WTC11 (cell line): ENCODE results near the gene SIGLEC12. TPM values are rescaled to one million over a fixed set of nuclear protein-coding genes. Genes with fewer than 3 reads are reported as not detected.
"Not testable (repeated sequence)": the region's sequence is repeated elsewhere in the genome, so short reads cannot be mapped to it uniquely, and the experiment has no call there.

ENCODE experiments used
- ATAC-seq: fragments of 200-7000 bp; cut with Tn5 transposase; 2 replicates; pipeline ENCODE4 v1.10.0; 2021; ENCODE audit warnings: mild to moderate bottlenecking, moderate library complexity
- CTCF ChIA-PET: fragments of 300-600 bp; sonication (Branson Sonifier 250); formaldehyde crosslinking; loops from one replicate; lab custom pipeline; 2021; ENCODE audit warnings: antibody characterized with exemption; lab: Charles Lee
- POLR2A ChIA-PET: fragments of 350-600 bp; sonication (Branson Sonifier 250); formaldehyde crosslinking; loops from one replicate; lab custom pipeline; 2021; ENCODE audit warnings: antibody characterized with exemption; lab: Charles Lee
- DNase-seq: peaks from one replicate; pipeline ENCODE4 v3.0.0; 2021; ENCODE audit warnings: low spot score
- H3K27ac Mint-ChIP-seq: 2 replicates; pipeline ENCODE4 v1.8.0; 2021; ENCODE audit warnings: mixed read lengths
- H3K27me3 Mint-ChIP-seq: 2 replicates; pipeline ENCODE4 v1.8.0; 2021; ENCODE audit warnings: low read depth, mild to moderate bottlenecking, moderate library complexity, mixed read lengths
- H3K36me3 Mint-ChIP-seq: 2 replicates; pipeline ENCODE4 v1.8.0; 2021; ENCODE audit warnings: mixed read lengths
- H3K4me1 Mint-ChIP-seq: 2 replicates; pipeline ENCODE4 v1.8.0; 2022; ENCODE audit warnings: mixed read lengths
- H3K4me3 Mint-ChIP-seq: 2 replicates; pipeline ENCODE4 v1.8.0; 2021; ENCODE audit warnings: mild to moderate bottlenecking, moderate library complexity, mixed read lengths
- H3K9me3 Mint-ChIP-seq: 2 replicates; pipeline ENCODE4 v1.8.0; 2021; ENCODE audit warnings: mixed read lengths
- CREB1 ChIP-seq: sonication (generic); formaldehyde crosslinking; IDR thresholded peaks from 2 replicates; pipeline ENCODE4 v1.8.0; 2023; ENCODE audit warnings: mild to moderate bottlenecking, missing genetic modification reagents
- GTF2I ChIP-seq: fragments of 250-450 bp; sonication (Bioruptor Pico); conservative IDR thresholded peaks from 2 replicates; pipeline ENCODE4 v1.4.0; 2021; ENCODE audit warnings: mild to moderate bottlenecking
- IRF2 ChIP-seq: sonication (generic); formaldehyde crosslinking; IDR thresholded peaks from 2 replicates; pipeline ENCODE4 v1.8.0; 2022; ENCODE audit warnings: low read depth, missing genetic modification reagents, borderline replicate concordance
- NFATC4 ChIP-seq: fragments of 250-450 bp; sonication (Bioruptor Pico); IDR thresholded peaks from 2 replicates; pipeline ENCODE4 v1.9.0; 2021; ENCODE audit warnings: mild to moderate bottlenecking
- NR2C2 ChIP-seq: sonication (generic); formaldehyde crosslinking; IDR thresholded peaks from 2 replicates; pipeline ENCODE4 v1.8.0; 2022; ENCODE audit warnings: mild to moderate bottlenecking, missing genetic modification reagents
- RORB ChIP-seq: fragments of 250-450 bp; sonication (Bioruptor Pico); IDR thresholded peaks from 2 replicates; pipeline ENCODE4 v1.9.0; 2021; ENCODE audit warnings: mild to moderate bottlenecking
- TEAD1 ChIP-seq: sonication (generic); formaldehyde crosslinking; IDR thresholded peaks from 2 replicates; pipeline ENCODE4 v1.8.0; 2022; ENCODE audit warnings: mild to moderate bottlenecking, missing genetic modification reagents
- ZNF219 ChIP-seq: sonication (generic); formaldehyde crosslinking; IDR thresholded peaks from 2 replicates; pipeline ENCODE4 v1.8.0; 2023; ENCODE audit warnings: missing genetic modification reagents, mild to moderate bottlenecking, borderline replicate concordance
- ZNF263 ChIP-seq: sonication (generic); formaldehyde crosslinking; IDR thresholded peaks from 2 replicates; pipeline ENCODE4 v1.8.1; 2022; ENCODE audit warnings: low read depth, mild to moderate bottlenecking, moderate library complexity, missing genetic modification reagents
- total RNA-seq: library from RNA; stranded (reverse); gene quantifications from 3 replicates; pipeline ENCODE4 v1.2.3, GENCODE V29; 2021
- TF ChIP-seq, protein P1 (sequence below): fragments of 200-600 bp; IDR thresholded peaks from 2 replicates; pipeline ENCODE4 v1.8.0; 2022; ENCODE audit warnings: antibody characterized with exemption
- TF ChIP-seq, protein P2 (sequence below): sonication (generic); formaldehyde crosslinking; IDR thresholded peaks from 2 replicates; pipeline ENCODE4 v1.8.1; 2023; ENCODE audit warnings: mild to moderate bottlenecking, missing genetic modification reagents
- TF ChIP-seq, protein P3 (sequence below): fragments of 250-450 bp; sonication (Bioruptor Pico); IDR thresholded peaks from 2 replicates; pipeline ENCODE4 v1.9.0; 2021; ENCODE audit warnings: mild to moderate bottlenecking
- TF ChIP-seq, protein P4 (sequence below): sonication (generic); formaldehyde crosslinking; IDR thresholded peaks from 2 replicates; pipeline ENCODE4 v1.8.0; 2022; ENCODE audit warnings: mild to moderate bottlenecking, missing genetic modification reagents
- TF ChIP-seq, protein P5 (sequence below): sonication (generic); formaldehyde crosslinking; IDR thresholded peaks from 2 replicates; pipeline ENCODE4 v1.8.0; 2022; ENCODE audit warnings: missing genetic modification reagents
- TF ChIP-seq, protein P6 (sequence below): sonication (generic); formaldehyde crosslinking; IDR thresholded peaks from 2 replicates; pipeline ENCODE4 v1.8.1; 2022; ENCODE audit warnings: mild to moderate bottlenecking, moderate library complexity, missing genetic modification reagents

Gene SIGLEC12
- total RNA-seq, 1 experiment from 2014 or later = not detected

DNA sequence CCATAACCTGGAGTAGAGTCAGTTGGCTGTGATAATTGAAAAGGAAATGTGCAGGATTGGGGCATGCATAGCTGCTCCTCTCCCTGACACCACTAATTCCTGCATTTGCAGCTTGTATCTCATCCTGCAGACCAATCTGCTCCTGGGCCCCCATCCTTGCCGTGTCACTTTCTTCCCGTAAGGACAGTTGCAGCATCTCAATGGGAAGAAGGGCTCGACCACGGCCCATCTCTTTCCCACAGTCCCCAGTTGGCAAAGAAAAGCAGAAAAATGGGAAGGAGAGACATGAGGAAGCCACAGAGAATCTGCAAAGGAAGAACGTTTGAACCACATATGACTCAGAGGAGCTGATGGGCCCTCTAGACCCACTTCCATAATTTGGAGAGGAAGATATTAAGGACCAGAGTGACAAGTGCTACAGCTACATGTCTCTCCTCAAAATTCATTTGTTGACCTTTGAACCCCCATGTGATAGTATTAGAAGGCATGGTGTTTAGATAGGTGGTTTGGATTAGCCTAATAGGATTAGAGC lies 1.8 kb upstream of the SIGLEC12 start:
- no peak overlapping the region for H3K4me3 Mint-ChIP-seq
- H3K36me3 Mint-ChIP-seq = no peaks in the 10 kb centered on the region
- peaks cover 19% of the 10 kb centered on the region for H3K9me3 Mint-ChIP-seq
- no peaks in the 10 kb centered on the region for H3K4me1 Mint-ChIP-seq
- ATAC-seq = no peak
- POLR2A ChIA-PET = no interaction called here
- peaks cover 46% of the 10 kb centered on the region for H3K27me3 Mint-ChIP-seq
- CTCF ChIA-PET = interaction anchor here (0.5 kb wide), 1 partner anchor 81 kb away, joined by 3 read pairs; no protein-coding TSS in a partner anchor
- H3K27ac Mint-ChIP-seq = no peak overlapping the region
- DNase-seq = no peak
- TF ChIP-seq IRF2 (CRISPR knock-in tag) (no peak), TEAD1 (no peak), NFATC4 (no peak)
- TF ChIP-seq, protein P1, sequence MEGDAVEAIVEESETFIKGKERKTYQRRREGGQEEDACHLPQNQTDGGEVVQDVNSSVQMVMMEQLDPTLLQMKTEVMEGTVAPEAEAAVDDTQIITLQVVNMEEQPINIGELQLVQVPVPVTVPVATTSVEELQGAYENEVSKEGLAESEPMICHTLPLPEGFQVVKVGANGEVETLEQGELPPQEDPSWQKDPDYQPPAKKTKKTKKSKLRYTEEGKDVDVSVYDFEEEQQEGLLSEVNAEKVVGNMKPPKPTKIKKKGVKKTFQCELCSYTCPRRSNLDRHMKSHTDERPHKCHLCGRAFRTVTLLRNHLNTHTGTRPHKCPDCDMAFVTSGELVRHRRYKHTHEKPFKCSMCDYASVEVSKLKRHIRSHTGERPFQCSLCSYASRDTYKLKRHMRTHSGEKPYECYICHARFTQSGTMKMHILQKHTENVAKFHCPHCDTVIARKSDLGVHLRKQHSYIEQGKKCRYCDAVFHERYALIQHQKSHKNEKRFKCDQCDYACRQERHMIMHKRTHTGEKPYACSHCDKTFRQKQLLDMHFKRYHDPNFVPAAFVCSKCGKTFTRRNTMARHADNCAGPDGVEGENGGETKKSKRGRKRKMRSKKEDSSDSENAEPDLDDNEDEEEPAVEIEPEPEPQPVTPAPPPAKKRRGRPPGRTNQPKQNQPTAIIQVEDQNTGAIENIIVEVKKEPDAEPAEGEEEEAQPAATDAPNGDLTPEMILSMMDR = no peak
- TF ChIP-seq, protein P2, sequence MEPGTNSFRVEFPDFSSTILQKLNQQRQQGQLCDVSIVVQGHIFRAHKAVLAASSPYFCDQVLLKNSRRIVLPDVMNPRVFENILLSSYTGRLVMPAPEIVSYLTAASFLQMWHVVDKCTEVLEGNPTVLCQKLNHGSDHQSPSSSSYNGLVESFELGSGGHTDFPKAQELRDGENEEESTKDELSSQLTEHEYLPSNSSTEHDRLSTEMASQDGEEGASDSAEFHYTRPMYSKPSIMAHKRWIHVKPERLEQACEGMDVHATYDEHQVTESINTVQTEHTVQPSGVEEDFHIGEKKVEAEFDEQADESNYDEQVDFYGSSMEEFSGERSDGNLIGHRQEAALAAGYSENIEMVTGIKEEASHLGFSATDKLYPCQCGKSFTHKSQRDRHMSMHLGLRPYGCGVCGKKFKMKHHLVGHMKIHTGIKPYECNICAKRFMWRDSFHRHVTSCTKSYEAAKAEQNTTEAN (CRISPR knock-in tag) = no peak

DNA sequence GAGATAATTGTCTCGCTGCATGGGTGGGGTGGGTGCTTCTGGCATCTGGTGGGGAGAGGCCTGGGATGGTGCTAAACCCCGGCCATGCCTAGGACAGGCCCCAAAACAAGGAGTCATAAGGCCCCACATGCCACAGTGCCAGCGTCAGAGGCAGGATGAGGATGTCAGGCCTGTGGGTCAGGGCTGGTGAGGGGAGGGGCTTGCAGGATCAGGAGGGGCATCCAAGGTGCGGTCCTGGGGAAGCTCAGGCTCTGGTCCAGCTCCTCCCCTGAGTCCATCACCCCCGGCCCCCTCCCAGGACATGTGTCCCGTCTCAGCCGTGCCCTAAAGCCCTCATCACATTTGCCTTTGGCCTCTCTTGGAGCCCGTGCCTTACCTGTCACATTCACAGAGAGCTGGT lies 669 bp downstream of the SIGLEC12 start:
- not testable (repeated sequence) for H3K4me1 Mint-ChIP-seq

DNA sequence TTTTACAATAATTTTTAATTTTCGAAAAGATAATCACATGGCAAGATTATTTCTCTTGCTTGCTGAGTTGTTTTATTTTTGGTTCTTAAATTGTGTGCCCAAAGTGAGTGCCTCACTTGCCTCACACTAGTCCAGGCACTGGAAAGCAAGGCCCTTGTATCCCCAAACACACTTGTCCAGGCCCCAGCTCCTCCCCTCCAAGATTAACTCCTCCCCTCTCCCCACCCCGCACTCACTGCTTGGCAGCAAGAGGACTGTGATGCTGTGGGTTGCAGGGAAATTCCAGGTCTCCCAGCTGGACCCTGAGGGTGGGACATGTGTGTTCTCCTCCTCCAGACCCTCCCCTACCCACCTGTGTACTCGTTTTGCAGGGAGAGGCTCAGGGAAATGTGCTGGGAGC lies 3.9 kb downstream of the SIGLEC12 start:
- CTCF ChIA-PET = interaction anchor here (0.9 to 2.1 kb wide), 4 partner anchors 9 to 163 kb away, joined by 3 to 9 read pairs (median 4); no protein-coding TSS in a partner anchor

More for the DNA sequence above, 669 bp downstream of the SIGLEC12 start:
- CTCF ChIA-PET, POLR2A ChIA-PET, H3K4me3 Mint-ChIP-seq, DNase-seq, H3K36me3 Mint-ChIP-seq, ATAC-seq, H3K27ac Mint-ChIP-seq: not testable (repeated sequence)
- Mint-ChIP-seq H3K27me3 (peaks cover 44% of the 10 kb centered on the region), H3K9me3 (peaks cover 19% of the 10 kb centered on the region)

DNA sequence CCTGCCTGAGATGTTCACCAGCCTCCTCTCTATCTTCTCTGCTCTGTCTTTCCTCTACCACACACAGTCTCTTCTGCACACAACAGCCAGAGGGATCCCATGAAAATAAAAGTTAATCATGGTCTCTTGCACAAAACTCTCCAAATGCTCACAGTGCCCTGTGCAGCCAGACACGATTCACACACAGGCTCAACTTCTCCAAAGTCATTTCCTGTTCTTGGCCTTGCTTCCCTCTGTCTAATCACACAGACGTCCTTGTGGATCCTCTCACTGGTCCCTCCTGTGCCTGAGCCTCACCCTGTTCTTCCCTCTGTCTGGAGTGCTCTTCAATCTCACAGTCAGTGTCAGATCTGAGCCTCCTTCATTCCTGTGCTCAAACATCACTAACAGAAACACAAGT lies 7.8 kb downstream of the SIGLEC12 start:
- DNase-seq (no peak), ATAC-seq (no peak)
- peaks cover 13% of the 10 kb centered on the region for H3K9me3 Mint-ChIP-seq
- H3K4me1 Mint-ChIP-seq = peaks cover 7% of the 10 kb centered on the region
- CTCF ChIA-PET = no interaction called here
- TF ChIP-seq ZNF263 (CRISPR knock-in tag) (no peak), RORB (no peak), GTF2I (CRISPR knock-in tag) (no peak), NR2C2 (CRISPR knock-in tag) (no peak)
- TF ChIP-seq, protein P3, sequence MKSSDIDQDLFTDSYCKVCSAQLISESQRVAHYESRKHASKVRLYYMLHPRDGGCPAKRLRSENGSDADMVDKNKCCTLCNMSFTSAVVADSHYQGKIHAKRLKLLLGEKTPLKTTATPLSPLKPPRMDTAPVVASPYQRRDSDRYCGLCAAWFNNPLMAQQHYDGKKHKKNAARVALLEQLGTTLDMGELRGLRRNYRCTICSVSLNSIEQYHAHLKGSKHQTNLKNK = no peak
- TF ChIP-seq, protein P4, sequence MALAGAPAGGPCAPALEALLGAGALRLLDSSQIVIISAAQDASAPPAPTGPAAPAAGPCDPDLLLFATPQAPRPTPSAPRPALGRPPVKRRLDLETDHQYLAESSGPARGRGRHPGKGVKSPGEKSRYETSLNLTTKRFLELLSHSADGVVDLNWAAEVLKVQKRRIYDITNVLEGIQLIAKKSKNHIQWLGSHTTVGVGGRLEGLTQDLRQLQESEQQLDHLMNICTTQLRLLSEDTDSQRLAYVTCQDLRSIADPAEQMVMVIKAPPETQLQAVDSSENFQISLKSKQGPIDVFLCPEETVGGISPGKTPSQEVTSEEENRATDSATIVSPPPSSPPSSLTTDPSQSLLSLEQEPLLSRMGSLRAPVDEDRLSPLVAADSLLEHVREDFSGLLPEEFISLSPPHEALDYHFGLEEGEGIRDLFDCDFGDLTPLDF (CRISPR knock-in tag) = no peak
- TF ChIP-seq, protein P5, sequence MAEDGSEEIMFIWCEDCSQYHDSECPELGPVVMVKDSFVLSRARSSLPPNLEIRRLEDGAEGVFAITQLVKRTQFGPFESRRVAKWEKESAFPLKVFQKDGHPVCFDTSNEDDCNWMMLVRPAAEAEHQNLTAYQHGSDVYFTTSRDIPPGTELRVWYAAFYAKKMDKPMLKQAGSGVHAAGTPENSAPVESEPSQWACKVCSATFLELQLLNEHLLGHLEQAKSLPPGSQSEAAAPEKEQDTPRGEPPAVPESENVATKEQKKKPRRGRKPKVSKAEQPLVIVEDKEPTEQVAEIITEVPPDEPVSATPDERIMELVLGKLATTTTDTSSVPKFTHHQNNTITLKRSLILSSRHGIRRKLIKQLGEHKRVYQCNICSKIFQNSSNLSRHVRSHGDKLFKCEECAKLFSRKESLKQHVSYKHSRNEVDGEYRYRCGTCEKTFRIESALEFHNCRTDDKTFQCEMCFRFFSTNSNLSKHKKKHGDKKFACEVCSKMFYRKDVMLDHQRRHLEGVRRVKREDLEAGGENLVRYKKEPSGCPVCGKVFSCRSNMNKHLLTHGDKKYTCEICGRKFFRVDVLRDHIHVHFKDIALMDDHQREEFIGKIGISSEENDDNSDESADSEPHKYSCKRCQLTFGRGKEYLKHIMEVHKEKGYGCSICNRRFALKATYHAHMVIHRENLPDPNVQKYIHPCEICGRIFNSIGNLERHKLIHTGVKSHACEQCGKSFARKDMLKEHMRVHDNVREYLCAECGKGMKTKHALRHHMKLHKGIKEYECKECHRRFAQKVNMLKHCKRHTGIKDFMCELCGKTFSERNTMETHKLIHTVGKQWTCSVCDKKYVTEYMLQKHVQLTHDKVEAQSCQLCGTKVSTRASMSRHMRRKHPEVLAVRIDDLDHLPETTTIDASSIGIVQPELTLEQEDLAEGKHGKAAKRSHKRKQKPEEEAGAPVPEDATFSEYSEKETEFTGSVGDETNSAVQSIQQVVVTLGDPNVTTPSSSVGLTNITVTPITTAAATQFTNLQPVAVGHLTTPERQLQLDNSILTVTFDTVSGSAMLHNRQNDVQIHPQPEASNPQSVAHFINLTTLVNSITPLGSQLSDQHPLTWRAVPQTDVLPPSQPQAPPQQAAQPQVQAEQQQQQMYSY (CRISPR knock-in tag) = no peak
- TF ChIP-seq, all 79 proteins: peak for 0
- Mint-ChIP-seq H3K36me3 (no peaks in the 10 kb centered on the region), H3K27ac (no peak overlapping the region), H3K4me3 (no peak overlapping the region), H3K27me3 (peaks cover 64% of the 10 kb centered on the region)
- POLR2A ChIA-PET = no interaction called here

More for the DNA sequence above, 3.9 kb downstream of the SIGLEC12 start:
- H3K36me3 Mint-ChIP-seq = no peaks in the 10 kb centered on the region
- H3K4me1 Mint-ChIP-seq = no peaks in the 10 kb centered on the region
- no peak for ATAC-seq
- H3K9me3 Mint-ChIP-seq = peaks cover 13% of the 10 kb centered on the region
- POLR2A ChIA-PET = no interaction called here
- H3K27me3 Mint-ChIP-seq = peaks cover 41% of the 10 kb centered on the region
- H3K4me3 Mint-ChIP-seq = no peak overlapping the region
- TF ChIP-seq, protein P6, sequence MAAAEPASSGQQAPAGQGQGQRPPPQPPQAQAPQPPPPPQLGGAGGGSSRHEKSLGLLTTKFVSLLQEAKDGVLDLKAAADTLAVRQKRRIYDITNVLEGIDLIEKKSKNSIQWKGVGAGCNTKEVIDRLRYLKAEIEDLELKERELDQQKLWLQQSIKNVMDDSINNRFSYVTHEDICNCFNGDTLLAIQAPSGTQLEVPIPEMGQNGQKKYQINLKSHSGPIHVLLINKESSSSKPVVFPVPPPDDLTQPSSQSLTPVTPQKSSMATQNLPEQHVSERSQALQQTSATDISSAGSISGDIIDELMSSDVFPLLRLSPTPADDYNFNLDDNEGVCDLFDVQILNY (CRISPR knock-in tag) = no peak
- TF ChIP-seq CREB1 (no peak), ZNF219 (CRISPR knock-in tag) (no peak)
- no peak overlapping the region for H3K27ac Mint-ChIP-seq
- DNase-seq = no peak
